ENCODE data around the gene RMDN2.
A peak's percentile ranks its signal among the peaks of the same experiment; 100 is the strongest.
"Not testable (repeated sequence)": the region's sequence is repeated elsewhere in the genome, so short reads cannot be mapped to it uniquely, and the experiment has no call there.

Gene RMDN2

DNA sequence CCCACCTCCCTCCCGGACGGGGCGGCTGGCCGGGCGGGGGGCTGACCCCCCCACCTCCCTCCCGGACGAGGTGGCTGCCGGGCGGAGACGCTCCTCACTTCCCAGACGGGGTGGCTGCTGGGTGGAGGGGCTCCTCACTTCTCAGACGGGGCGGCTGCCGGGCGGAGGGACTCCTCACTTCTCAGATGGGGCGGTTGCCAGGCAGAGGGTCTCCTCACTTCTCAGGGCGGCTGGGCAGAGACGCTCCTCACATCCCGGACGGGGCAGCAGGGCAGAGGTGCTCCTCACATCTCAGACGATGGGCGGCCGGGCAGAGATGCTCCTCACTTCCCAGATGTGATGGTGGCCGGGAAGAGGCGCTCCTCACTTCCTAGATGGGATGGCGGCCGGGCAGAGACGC, 7.8 kb downstream of the RMDN2 start:
- not testable (repeated sequence) for DNase-seq (ENCODE audit: low read depth in 2 of 2)

GRCh38 chr2:37934591-37935513, 9.8 kb downstream of the RMDN2 start:
- no peak for DNase-seq (ENCODE audit: low read depth in 2 of 2)

- not testable (repeated sequence) for DNase-seq (ENCODE audit: low read depth in 2 of 2)
Observed at GRCh38 chr2:37937568-37937967, 12.5 kb downstream of the RMDN2 start.

- DNase-seq (ENCODE audit: low read depth in 2 of 2), result not testable (repeated sequence)
Observed at GRCh38 chr2:37941267-37941666, 16.2 kb downstream of the RMDN2 start.

GRCh38 chr2:37944268-37944667, 19.2 kb downstream of the RMDN2 start:
- no peak for DNase-seq (ENCODE audit: low read depth in 2 of 2)

GRCh38 chr2:37947306-37947705, 22.2 kb downstream of the RMDN2 start:
- no peak for DNase-seq (ENCODE audit: low read depth in 2 of 2)

DNA sequence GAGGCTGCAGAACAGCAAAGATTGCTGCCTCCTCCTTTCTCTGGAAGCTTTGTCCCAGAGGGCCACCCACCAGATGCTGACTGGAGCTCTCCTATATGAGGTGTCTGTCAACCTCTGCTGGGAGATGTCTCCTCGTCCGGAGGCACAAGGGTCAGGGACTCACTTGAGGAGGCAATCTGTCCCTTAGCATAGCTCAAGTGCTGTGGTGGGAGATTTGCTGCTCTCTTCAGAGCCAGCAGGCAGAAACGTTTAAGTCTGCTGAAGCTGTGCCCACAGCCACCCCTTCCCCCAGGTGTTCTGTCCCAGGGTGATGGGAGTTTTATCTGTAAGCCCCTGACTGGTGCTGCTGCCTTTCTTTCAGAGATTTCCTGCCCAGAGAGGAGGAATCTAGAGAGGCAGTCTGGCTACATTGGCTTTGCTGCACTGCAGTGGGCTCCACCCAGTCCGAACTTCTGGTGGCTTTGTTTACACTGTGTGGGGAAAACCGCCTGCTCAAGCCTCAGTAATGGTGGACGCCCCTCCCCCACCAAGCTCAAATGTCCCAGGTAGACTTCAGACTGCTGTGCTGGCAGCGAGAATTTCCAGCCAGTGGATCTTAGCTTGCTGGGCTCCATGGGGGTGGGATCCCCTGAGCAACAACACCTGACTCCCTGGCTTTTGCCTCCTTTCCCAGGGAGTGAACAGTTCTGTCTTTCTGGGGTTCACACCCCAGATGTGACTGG, 37.1 kb downstream of the RMDN2 start:
- not testable (repeated sequence) for DNase-seq (ENCODE audit: low read depth in 2 of 2)

- not testable (repeated sequence) for DNase-seq (ENCODE audit: low read depth in 2 of 2)
Observed at GRCh38 chr2:37962740-37963121, 37.6 kb downstream of the RMDN2 start.

GRCh38 chr2:37963901-37964300, 38.8 kb downstream of the RMDN2 start:
- DNase-seq (ENCODE audit: low read depth in 2 of 2), result not testable (repeated sequence)

- DNase-seq (ENCODE audit: low read depth in 2 of 2), result no peak
Observed at GRCh38 chr2:37966326-37966725, 41.2 kb downstream of the RMDN2 start.

GRCh38 chr2:37969731-37970130, 44.6 kb downstream of the RMDN2 start:
- no peak for DNase-seq (ENCODE audit: low read depth in 2 of 2)

- no peak for DNase-seq (ENCODE audit: low read depth in 2 of 2)
Observed at GRCh38 chr2:37971971-37972370, 46.9 kb downstream of the RMDN2 start.

DNA sequence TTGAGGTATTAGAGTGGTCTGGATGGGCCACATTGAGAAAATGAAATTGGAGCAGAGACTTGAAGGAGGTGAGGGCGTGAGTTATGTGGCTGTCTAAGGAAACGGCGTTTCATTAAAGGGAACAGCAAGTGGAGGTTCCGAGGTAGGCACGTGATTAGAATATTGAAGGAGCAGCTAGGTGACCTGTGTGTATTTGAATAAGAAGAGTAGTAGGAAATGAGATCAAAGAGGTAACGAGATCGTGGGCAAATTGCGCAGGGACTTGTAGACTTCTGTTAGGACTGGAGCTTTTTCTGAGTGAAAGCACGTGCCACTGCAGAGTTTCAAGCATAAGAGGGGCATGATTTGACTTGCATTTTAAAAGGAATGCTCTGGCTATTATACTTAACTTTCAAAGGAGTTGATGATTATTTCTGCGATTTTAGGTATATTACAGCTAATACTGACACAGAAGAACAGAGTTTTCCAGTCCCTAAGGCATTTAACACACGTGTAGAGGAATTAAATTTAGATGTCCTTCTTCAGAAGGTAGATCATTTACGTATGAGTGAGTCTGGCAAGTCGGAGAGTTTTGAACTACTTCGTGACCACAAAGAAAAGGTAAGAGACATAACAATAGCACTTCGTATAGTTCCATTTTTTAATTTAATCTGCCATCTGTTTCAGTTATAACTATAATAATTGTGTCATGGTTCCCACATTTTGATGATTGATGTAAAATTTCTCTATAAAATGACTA, 48.7 kb downstream of the RMDN2 start:
- no peak for DNase-seq (ENCODE audit: low read depth in 2 of 2)

DNA sequence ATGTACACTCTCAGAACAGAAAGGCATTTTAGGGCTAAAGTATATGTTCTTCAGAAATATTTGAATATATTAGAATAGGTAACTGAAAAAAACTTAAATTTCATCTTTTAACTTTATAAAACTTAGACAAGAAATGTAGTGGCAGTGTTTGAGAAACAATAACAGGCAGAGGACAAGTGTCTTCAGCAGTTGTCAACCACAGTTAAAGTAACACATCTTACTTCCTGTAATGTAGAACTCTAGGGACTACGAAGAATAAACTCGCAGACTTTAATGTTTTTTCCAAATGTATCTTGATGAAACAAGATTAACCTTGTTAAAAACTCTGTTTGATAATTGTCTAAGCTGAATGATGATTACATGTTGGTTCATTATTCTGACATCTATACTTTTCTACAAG, 50.7 kb downstream of the RMDN2 start:
- DNase-seq (ENCODE audit: low read depth in 2 of 2), result no peak

DNA sequence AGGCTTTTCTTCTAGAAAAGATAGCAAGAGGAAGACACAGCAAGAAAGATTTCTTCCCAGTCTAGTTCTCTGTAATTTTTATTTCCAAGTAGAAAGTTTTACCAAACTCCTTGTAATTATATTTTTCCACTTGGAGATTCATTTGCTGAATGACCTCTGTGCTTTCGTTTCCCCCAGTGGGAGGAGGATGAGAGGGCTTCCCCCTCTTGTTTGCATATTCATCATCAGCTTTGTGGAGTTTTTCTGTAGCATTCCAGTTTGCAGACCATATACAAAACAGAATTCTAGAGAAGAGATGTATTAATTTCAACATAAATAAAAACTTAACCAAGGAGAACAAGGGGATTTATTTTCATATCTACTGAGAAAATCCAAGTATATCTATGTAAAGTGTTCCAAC, 51.3 kb downstream of the RMDN2 start:
- DNase-seq (ENCODE audit: low read depth in 2 of 2), result no peak

DNA sequence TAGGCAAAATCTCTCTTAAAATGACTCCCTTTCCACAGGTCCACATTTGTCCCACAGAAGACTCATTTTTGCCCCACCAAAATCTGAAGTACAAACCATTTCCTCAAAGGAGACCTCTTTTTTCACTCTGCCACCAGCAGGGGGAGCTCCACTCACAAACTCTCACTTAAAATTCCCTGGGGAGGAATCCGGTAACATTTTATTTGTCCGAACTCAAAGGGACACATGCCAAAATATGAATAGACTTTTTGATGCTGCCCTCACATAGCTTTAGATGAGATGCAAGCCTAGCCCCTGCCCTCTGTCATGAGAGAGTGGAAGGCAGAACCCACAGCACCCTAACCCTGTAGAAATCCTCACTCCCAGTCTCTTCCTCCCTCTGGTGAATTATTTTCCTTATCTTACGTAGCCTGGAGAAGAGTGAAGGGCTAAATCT, 57.1 kb downstream of the RMDN2 start:
- DNase-seq (ENCODE audit: low read depth in 2 of 2), result peak; percentile 46 to 52

- DNase-seq (ENCODE audit: low read depth in 2 of 2), result no peak
Observed at GRCh38 chr2:37982847-37983246, 57.8 kb downstream of the RMDN2 start.

DNA sequence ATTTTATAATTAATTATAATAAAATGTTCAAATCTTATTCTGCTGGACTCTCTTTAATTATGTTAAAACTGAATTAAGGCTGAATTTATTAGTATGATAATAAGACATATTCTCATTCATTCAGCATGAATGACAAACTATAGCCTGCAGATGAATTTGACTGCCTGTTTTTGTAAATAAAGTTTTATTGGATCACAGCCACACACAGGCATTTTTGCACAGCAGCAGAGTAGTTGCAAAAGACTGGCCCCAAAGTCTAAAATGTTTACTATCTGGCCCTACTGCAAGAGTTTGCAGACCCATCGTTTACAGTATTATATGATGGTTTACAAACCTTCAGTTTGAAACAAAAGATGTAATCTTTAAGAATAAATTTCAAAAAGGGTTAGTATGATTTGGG, 58.6 kb downstream of the RMDN2 start:
- no peak for DNase-seq (ENCODE audit: low read depth in 2 of 2)

- no peak for DNase-seq (ENCODE audit: low read depth in 2 of 2)
Observed at GRCh38 chr2:37984176-37984575, 59.1 kb downstream of the RMDN2 start.

DNA sequence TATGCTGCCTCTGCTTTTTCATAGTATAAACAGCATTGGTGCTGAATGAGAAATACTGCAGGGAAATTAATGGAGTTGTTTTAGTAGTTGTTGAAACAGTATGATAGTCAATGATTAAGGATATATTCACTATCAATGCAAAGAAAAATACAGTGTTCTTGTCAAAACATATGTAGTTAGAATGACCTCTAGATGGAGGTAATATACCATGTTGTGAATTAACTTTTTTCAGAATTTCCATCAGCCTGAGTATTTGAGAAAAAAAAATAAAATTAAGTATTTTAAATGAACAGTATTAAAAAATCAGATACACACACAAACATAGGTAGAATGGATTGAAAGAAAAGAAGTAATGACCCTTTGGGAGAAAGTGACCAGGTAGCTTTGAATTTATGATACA, 59.5 kb downstream of the RMDN2 start:
- peak in 1 of 2 experiments; percentile 13 for DNase-seq (ENCODE audit: low read depth in 2 of 2)

DNA sequence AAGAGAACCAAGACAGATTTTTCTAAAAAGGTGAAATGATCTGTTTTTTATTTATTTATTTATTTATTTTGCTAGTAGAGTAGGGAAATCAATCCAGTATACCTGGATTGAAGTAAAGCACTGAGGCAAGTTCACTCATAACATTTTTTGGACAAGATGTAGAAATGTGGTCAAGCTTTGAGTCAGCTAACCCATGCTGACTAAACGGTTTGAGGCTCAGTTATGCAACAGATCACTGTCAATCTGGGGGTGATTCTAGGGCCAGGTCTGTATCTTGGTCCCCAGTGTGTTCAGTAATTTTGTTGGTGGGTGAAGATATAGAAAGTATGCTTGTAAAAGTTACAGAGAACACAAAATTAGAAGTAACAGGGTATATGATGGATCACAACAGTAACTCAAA, 60.2 kb downstream of the RMDN2 start:
- DNase-seq (ENCODE audit: low read depth in 2 of 2), result peak; percentile 48 to 51

GRCh38 chr2:37987098-37987775, 62.1 kb downstream of the RMDN2 start:
- DNase-seq (ENCODE audit: low read depth in 2 of 2), result no peak
